Pulmonary artery endothelial cell (primary cell): ENCODE results near the gene ENTREP1. TPM values are rescaled to one million over a fixed set of nuclear protein-coding genes. Genes with fewer than 3 reads are reported as not detected.

Experiments
- DNase-seq: peaks from one replicate; pipeline ENCODE4 v3.0.0-alpha.2; 2011; ENCODE audit warnings: low read depth, low spot score
- total RNA-seq: library from RNA; depleted of rRNA; stranded (reverse); fragments of >200 nt; gene quantifications from 2 replicates; pipeline ENCODE4 v1.2.3, GENCODE V29; 2014

The ENTREP1 gene
- total RNA-seq, 1 donor from 2014 or later = 1.5 TPM

GRCh38 chr9:69364510-69365150 lies 39.6 kb downstream of the ENTREP1 start:
- no peak for DNase-seq

- DNase-seq = peak; percentile 81
These were observed 45.4 kb downstream of the ENTREP1 start for GRCh38 chr9:69370430-69370829.

GRCh38 chr9:69371001-69371400 lies 46.0 kb downstream of the ENTREP1 start:
- peak; percentile 60 for DNase-seq

- peak; percentile 66 for DNase-seq
These were observed 51.6 kb downstream of the ENTREP1 start for GRCh38 chr9:69376651-69377050.

GRCh38 chr9:69377291-69377690 lies 52.3 kb downstream of the ENTREP1 start:
- DNase-seq = no peak

- DNase-seq = no peak
These were observed 53.0 kb downstream of the ENTREP1 start for GRCh38 chr9:69377981-69378380.

GRCh38 chr9:69379270-69379982 lies 54.4 kb downstream of the ENTREP1 start:
- peak; percentile 41 for DNase-seq

- no peak for DNase-seq
These were observed 55.3 kb downstream of the ENTREP1 start for GRCh38 chr9:69380301-69380700.

- no peak for DNase-seq
These were observed 55.8 kb downstream of the ENTREP1 start for GRCh38 chr9:69380811-69381210.

GRCh38 chr9:69382135-69382534 lies 57.1 kb downstream of the ENTREP1 start:
- DNase-seq = no peak

GRCh38 chr9:69385581-69386033 lies 60.6 kb downstream of the ENTREP1 start:
- peak; percentile 27 for DNase-seq

- DNase-seq = no peak
These were observed 61.6 kb downstream of the ENTREP1 start for GRCh38 chr9:69386651-69387050.

GRCh38 chr9:69388596-69388995 lies 63.6 kb downstream of the ENTREP1 start:
- no peak for DNase-seq

- DNase-seq = no peak
These were observed 64.5 kb downstream of the ENTREP1 start for GRCh38 chr9:69389437-69389995.

GRCh38 chr9:69391487-69391886 lies 66.5 kb downstream of the ENTREP1 start:
- no peak for DNase-seq

GRCh38 chr9:69391946-69392345 lies 66.9 kb downstream of the ENTREP1 start:
- DNase-seq = no peak

- DNase-seq = no peak
These were observed 67.8 kb downstream of the ENTREP1 start for GRCh38 chr9:69392826-69393225.

GRCh38 chr9:69393425-69393824 lies 68.4 kb downstream of the ENTREP1 start:
- no peak for DNase-seq

- DNase-seq = no peak
These were observed 70.7 kb downstream of the ENTREP1 start for GRCh38 chr9:69395718-69396117.

- no peak for DNase-seq
These were observed 71.7 kb downstream of the ENTREP1 start for GRCh38 chr9:69396759-69397158.

- DNase-seq = no peak
These were observed 72.6 kb downstream of the ENTREP1 start for GRCh38 chr9:69397384-69398214.

- no peak for DNase-seq
These were observed 75.5 kb downstream of the ENTREP1 start for GRCh38 chr9:69400470-69400869.
